Breast epithelium (tissue), 3 donors: ENCODE data around the gene DYNC1I1.

Source experiments
- CTCF ChIP-seq, 3 donors: fragments of 450-650 bp; IDR thresholded peaks; one replicate each; pipeline ENCODE4 v1.5.1; 2016 to 2017; ENCODE audit warnings: antibody characterized with exemption in 3 of 3, mild to moderate bottlenecking in 3 of 3, moderate library complexity in 3 of 3
- POLR2A ChIP-seq: fragments of 450-650 bp; IDR thresholded peaks from one replicate; pipeline ENCODE4 v1.6.1; 2016; ENCODE audit warnings: antibody characterized with exemption, mild to moderate bottlenecking, moderate library complexity

- TF ChIP-seq POLR2A, result no peak
- TF ChIP-seq CTCF (IDR thresholded peaks at IDR 0.05), result no peak
Observed at GRCh38 chr7:96100737-96101136, 328.4 kb downstream of the DYNC1I1 start.
